Ishikawa (cell line): Measurements from ENCODE around the gene SLC9A9.

Experiments
- CEBPB ChIP-seq: IDR thresholded peaks from 2 replicates; pipeline ENCODE4 v1.6.1; 2012
- CREB1 ChIP-seq: IDR thresholded peaks from 2 replicates; pipeline ENCODE4 v1.6.1; 2012; ENCODE audit warnings: low read depth
- EP300 ChIP-seq: IDR thresholded peaks from 2 replicates; pipeline ENCODE4 v1.6.1; 2012; ENCODE audit warnings: borderline replicate concordance

DNA sequence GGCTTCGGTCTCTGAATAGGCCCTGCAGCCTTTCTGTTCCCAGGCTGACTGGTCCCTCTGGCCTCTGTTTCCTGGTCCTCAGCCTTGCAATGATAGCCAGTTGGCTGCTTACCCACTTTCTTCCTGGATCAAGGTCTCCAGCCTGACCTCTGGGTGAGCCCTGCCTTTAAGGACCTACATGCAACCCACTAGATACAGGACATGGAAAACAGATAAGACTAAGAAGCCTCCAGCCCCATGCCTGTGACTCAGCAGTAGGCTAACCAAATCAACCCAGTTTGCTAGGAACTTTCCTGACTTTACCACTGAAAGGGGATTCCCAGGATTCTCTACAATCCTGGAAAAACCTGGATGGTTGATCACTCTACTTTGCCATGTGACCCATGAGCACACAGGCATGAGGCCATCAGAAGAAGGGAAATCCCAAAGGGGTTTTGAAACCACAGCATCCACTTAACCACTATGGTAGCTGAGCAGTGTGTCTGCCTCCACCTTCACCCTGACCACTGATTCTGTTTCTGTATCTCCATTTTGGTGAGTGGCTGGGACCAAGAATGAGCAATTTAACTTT, 540.6 kb downstream of the SLC9A9 start:
- TF ChIP-seq CREB1 (no peak), CEBPB (no peak), EP300 (no peak)
